Stimulated activated CD4-positive, alpha-beta T cell treated with anti-CD3 and anti-CD28 coated beads, TNF-alpha, amount 100 ng/mL, for 4 hours (primary cell): ENCODE results near the gene IPO4.

ENCODE experiments used
- DNase-seq, 3 experiments: peaks; one replicate each; pipeline ENCODE4 v3.0.0-alpha.2; 2020; ENCODE audit warnings: low read depth in 3 of 3

Gene IPO4

DNA sequence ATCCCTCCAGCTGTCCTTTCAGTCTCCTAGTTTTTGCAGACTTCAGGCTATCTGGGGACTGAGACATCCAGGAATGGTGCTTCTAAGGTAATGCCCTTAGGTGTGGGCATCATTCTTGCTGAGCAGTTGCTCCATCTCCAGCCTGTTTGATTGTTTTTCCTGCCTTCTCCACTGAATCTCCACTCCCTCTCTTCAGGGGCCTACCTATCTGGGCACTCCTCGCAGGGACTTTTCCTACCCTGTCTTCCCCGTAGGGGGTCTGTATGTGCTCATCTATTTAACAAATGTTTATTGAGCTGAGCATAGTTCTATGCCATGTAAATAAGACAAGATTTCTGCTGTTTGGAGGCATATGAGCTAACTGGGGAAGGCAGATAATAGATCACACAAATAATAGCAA, 55.6 kb downstream of the IPO4 start:
- DNase-seq, result no peak

DNA sequence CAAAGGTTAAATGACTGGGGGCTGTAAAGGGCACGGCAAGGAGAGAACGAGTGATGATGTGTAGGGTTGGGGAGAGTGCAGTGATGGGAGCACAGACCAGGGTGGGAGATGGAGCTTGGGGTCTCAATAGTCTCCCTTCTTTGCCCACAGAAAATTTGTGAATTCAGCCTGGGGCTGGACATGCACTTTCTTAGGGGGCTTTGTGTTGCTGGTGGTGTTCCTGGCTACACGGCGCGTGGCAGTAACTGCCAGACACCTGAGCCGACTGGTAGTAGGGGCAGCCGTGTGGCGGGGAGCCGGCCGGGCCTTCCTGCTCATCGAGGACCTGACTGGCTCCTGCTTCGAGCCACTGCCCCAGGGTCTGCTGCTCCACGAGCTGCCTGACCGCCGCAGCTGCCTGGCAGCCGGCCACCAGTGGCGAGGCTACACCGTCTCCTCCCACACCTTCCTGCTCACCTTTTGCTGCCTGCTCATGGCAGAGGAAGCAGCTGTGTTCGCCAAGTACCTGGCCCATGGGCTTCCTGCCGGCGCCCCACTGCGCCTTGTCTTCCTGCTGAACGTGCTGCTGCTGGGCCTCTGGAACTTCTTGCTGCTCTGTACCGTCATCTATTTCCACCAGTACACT, 56.4 kb downstream of the IPO4 start:
- DNase-seq, result no peak

GRCh38 chr14:24131549-24131966, 57.1 kb downstream of the IPO4 start:
- DNase-seq, result no peak

GRCh38 chr14:24130717-24131548, 57.7 kb downstream of the IPO4 start:
- no peak for DNase-seq

DNA sequence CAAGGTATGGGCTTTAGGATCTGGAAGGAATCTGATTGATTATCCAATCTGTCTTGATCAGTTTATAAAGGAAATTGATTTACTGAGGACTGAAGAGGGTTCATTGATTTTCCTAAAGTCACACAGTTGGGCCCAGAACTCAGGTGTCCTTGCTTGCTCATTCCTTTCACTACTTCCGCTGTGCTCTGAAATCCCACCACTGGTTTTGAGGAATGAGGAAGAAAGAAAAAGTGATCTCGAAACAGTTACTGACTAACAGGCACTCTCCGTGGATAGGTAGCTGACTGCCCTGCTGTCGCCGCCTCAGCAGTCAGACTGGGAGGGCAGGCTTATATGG, 58.3 kb downstream of the IPO4 start, which contains the start of gene FITM1:
Gene FITM1, plus strand, starts transcription at position 280 of the 337 bp plus-strand sequence. CDS start 905 bp downstream, outside the sequence.
- no peak for DNase-seq
